HepG2 (cell line): Measurements from ENCODE around the gene PROX1. TPM values are rescaled to one million over a fixed set of nuclear protein-coding genes. Genes with fewer than 3 reads are reported as not detected.

Experiments used
- GABPB1 ChIP-seq: IDR thresholded peaks from 2 replicates; pipeline ENCODE4 v1.6.1; 2016; ENCODE audit warnings: mild to moderate bottlenecking, missing genetic modification reagents, moderate library complexity, missing compliant biosample characterization
- HDAC6 ChIP-seq: fragments of 200-600 bp; sonication (generic); IDR thresholded peaks from 2 replicates; pipeline ENCODE4 v1.7.0; 2017; ENCODE audit warnings: mild to moderate bottlenecking, antibody characterized with exemption, low read length, low read depth
- KDM2A ChIP-seq: sonication (generic); formaldehyde crosslinking; IDR thresholded peaks from 2 replicates; pipeline ENCODE4 v1.4.0; 2020; ENCODE audit warnings: low read depth, missing genetic modification reagents, borderline replicate concordance
- MED1 ChIP-seq: sonication (generic); formaldehyde crosslinking; IDR thresholded peaks from 2 replicates; pipeline ENCODE4 v1.4.0; 2020; ENCODE audit warnings: missing genetic modification reagents
- ZBTB3 ChIP-seq: sonication (generic); formaldehyde crosslinking; IDR thresholded peaks from 2 replicates; pipeline ENCODE4 v1.4.0; 2020; ENCODE audit warnings: low read depth, mild to moderate bottlenecking, moderate library complexity, missing genetic modification reagents, borderline replicate concordance
- ZBTB7A ChIP-seq: sonication (generic); formaldehyde crosslinking; IDR thresholded peaks from 2 replicates; pipeline ENCODE4 v1.8.0; 2022; ENCODE audit warnings: mild to moderate bottlenecking, missing genetic modification reagents
- ZFX ChIP-seq: sonication (generic); formaldehyde crosslinking; IDR thresholded peaks from 2 replicates; pipeline ENCODE4 v1.4.0; 2020; ENCODE audit warnings: mild to moderate bottlenecking, low read depth, missing genetic modification reagents, moderate library complexity
- ZNF224 ChIP-seq: sonication (generic); formaldehyde crosslinking; IDR thresholded peaks from 2 replicates; pipeline ENCODE4 v1.5.0; 2020; ENCODE audit warnings: mild to moderate bottlenecking, missing genetic modification reagents
- ZNF234 ChIP-seq: sonication (generic); formaldehyde crosslinking; conservative IDR thresholded peaks from 2 replicates; pipeline ENCODE4 v1.5.1; 2020; ENCODE audit warnings: mild to moderate bottlenecking, missing genetic modification reagents
- ZNF724P ChIP-seq: sonication (generic); formaldehyde crosslinking; IDR thresholded peaks from 2 replicates; pipeline ENCODE4 v1.8.0; 2022; ENCODE audit warnings: missing genetic modification reagents, borderline replicate concordance
- polyA plus RNA-seq, 8 experiments: library from polyadenylated mRNA; depleted of rRNA in 3 of 8; stranded (reverse) in 7 of 8; unstranded in 1 of 8; fragments of >200 nt; fragmentation: Illumina TruSeq in 4 of 8; extraction: Trizol in 4 of 8; gene quantifications; 2 replicates each; pipeline versions ENCODE4 v1.2.1 to v1.2.3, GENCODE V29; 2011 to 2016; ENCODE audit warnings: low read depth in 4 of 8, missing spikeins in 1 of 8, mixed read lengths in 1 of 8; ENCODE audit not compliant: insufficient read depth in 1 of 8
- total RNA-seq, 5 experiments: library from RNA; depleted of rRNA; stranded (reverse); fragments of >200 nt; fragmentation: Illumina TruSeq; extraction: Trizol; gene quantifications; 2 replicates each; pipeline ENCODE4 v1.2.3, GENCODE V29; 2016; ENCODE audit warnings: low read depth in 1 of 5
- TF ChIP-seq, protein P1 (sequence below): sonication (generic); formaldehyde crosslinking; IDR thresholded peaks from 2 replicates; pipeline ENCODE4 v1.5.0; 2020; ENCODE audit warnings: mild to moderate bottlenecking, missing genetic modification reagents, borderline replicate concordance
- TF ChIP-seq, protein P2 (sequence below): IDR thresholded peaks from 2 replicates; pipeline ENCODE4 v1.6.1; 2016; ENCODE audit warnings: low read depth, borderline replicate concordance
- TF ChIP-seq, protein P3 (sequence below): sonication (generic); formaldehyde crosslinking; IDR thresholded peaks from 2 replicates; pipeline ENCODE4 v1.8.1; 2023; ENCODE audit warnings: missing genetic modification reagents, mild to moderate bottlenecking, borderline replicate concordance
- TF ChIP-seq, protein P4 (sequence below): sonication (generic); formaldehyde crosslinking; IDR thresholded peaks from 2 replicates; pipeline ENCODE4 v1.4.0; 2020; ENCODE audit warnings: missing genetic modification reagents
- TF ChIP-seq, protein P5 (sequence below): sonication (generic); formaldehyde crosslinking; IDR thresholded peaks from 2 replicates; pipeline ENCODE4 v1.5.1; 2020; ENCODE audit warnings: missing genetic modification reagents, mild to moderate bottlenecking, borderline replicate concordance

Gene PROX1
- total and polyA plus RNA-seq, 2 of the 13 experiments (the other 11 are each of a cell fraction or from before 2014, with no cell fraction given), result 12.3 to 30.2 TPM

GRCh38 chr1:213982672-213983492 is 4.9 kb upstream of the PROX1 start (continued):
- TF ChIP-seq, protein P1, sequence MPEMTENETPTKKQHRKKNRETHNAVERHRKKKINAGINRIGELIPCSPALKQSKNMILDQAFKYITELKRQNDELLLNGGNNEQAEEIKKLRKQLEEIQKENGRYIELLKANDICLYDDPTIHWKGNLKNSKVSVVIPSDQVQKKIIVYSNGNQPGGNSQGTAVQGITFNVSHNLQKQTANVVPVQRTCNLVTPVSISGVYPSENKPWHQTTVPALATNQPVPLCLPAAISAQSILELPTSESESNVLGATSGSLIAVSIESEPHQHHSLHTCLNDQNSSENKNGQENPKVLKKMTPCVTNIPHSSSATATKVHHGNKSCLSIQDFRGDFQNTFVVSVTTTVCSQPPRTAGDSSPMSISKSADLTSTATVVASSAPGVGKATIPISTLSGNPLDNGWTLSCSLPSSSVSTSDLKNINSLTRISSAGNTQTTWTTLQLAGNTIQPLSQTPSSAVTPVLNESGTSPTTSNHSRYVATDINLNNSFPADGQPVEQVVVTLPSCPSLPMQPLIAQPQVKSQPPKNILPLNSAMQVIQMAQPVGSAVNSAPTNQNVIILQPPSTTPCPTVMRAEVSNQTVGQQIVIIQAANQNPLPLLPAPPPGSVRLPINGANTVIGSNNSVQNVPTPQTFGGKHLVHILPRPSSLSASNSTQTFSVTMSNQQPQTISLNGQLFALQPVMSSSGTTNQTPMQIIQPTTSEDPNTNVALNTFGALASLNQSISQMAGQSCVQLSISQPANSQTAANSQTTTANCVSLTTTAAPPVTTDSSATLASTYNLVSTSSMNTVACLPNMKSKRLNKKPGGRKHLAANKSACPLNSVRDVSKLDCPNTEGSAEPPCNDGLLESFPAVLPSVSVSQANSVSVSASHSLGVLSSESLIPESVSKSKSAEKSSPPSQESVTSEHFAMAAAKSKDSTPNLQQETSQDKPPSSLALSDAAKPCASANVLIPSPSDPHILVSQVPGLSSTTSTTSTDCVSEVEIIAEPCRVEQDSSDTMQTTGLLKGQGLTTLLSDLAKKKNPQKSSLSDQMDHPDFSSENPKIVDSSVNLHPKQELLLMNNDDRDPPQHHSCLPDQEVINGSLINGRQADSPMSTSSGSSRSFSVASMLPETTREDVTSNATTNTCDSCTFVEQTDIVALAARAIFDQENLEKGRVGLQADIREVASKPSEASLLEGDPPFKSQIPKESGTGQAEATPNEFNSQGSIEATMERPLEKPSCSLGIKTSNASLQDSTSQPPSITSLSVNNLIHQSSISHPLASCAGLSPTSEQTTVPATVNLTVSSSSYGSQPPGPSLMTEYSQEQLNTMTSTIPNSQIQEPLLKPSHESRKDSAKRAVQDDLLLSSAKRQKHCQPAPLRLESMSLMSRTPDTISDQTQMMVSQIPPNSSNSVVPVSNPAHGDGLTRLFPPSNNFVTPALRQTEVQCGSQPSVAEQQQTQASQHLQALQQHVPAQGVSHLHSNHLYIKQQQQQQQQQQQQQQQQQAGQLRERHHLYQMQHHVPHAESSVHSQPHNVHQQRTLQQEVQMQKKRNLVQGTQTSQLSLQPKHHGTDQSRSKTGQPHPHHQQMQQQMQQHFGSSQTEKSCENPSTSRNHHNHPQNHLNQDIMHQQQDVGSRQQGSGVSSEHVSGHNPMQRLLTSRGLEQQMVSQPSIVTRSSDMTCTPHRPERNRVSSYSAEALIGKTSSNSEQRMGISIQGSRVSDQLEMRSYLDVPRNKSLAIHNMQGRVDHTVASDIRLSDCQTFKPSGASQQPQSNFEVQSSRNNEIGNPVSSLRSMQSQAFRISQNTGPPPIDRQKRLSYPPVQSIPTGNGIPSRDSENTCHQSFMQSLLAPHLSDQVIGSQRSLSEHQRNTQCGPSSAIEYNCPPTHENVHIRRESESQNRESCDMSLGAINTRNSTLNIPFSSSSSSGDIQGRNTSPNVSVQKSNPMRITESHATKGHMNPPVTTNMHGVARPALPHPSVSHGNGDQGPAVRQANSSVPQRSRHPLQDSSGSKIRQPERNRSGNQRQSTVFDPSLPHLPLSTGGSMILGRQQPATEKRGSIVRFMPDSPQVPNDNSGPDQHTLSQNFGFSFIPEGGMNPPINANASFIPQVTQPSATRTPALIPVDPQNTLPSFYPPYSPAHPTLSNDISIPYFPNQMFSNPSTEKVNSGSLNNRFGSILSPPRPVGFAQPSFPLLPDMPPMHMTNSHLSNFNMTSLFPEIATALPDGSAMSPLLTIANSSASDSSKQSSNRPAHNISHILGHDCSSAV, result no peak
- peak; percentile 34; the same call in 1 of the 2 replicates for TF ChIP-seq ZNF224 (CRISPR knock-in tag)
- TF ChIP-seq, protein P2, sequence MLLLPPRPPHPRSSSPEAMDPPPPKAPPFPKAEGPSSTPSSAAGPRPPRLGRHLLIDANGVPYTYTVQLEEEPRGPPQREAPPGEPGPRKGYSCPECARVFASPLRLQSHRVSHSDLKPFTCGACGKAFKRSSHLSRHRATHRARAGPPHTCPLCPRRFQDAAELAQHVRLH, result peak; percentile 63; the same call in 1 of the 2 replicates
- TF ChIP-seq, protein P3, sequence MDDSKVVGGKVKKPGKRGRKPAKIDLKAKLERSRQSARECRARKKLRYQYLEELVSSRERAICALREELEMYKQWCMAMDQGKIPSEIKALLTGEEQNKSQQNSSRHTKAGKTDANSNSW (CRISPR knock-in tag), result no peak
- TF ChIP-seq, protein P4, sequence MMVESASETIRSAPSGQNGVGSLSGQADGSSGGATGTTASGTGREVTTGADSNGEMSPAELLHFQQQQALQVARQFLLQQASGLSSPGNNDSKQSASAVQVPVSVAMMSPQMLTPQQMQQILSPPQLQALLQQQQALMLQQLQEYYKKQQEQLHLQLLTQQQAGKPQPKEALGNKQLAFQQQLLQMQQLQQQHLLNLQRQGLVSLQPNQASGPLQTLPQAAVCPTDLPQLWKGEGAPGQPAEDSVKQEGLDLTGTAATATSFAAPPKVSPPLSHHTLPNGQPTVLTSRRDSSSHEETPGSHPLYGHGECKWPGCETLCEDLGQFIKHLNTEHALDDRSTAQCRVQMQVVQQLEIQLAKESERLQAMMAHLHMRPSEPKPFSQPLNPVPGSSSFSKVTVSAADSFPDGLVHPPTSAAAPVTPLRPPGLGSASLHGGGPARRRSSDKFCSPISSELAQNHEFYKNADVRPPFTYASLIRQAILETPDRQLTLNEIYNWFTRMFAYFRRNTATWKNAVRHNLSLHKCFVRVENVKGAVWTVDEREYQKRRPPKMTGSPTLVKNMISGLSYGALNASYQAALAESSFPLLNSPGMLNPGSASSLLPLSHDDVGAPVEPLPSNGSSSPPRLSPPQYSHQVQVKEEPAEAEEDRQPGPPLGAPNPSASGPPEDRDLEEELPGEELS (CRISPR knock-in tag), result no peak
- TF ChIP-seq ZBTB7A (CRISPR knock-in tag), result 0 out of 2 replicates have a peak, but pooled peaks have one; percentile 54
- peak; percentile 80 for TF ChIP-seq ZFX (CRISPR knock-in tag)
- peak; percentile 48 for TF ChIP-seq MED1 (CRISPR knock-in tag)
- 0 out of 2 replicates have a peak, but pooled peaks have one; percentile 48 for TF ChIP-seq ZNF724P (CRISPR knock-in tag)
- TF ChIP-seq, protein P5, sequence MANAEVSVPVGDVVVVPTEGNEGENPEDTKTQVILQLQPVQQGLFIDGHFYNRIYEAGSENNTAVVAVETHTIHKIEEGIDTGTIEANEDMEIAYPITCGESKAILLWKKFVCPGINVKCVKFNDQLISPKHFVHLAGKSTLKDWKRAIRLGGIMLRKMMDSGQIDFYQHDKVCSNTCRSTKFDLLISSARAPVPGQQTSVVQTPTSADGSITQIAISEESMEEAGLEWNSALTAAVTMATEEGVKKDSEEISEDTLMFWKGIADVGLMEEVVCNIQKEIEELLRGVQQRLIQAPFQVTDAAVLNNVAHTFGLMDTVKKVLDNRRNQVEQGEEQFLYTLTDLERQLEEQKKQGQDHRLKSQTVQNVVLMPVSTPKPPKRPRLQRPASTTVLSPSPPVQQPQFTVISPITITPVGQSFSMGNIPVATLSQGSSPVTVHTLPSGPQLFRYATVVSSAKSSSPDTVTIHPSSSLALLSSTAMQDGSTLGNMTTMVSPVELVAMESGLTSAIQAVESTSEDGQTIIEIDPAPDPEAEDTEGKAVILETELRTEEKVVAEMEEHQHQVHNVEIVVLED (CRISPR knock-in tag), result no peak
- TF ChIP-seq GABPB1 (CRISPR knock-in tag), result no peak; the same call in 1 of the 2 replicates
- peak; percentile 63 for TF ChIP-seq KDM2A (CRISPR knock-in tag)
- no peak for TF ChIP-seq HDAC6
- no peak for TF ChIP-seq ZBTB3 (CRISPR knock-in tag)
- no peak for TF ChIP-seq ZNF234 (CRISPR knock-in tag)
